Measurements from ENCODE around the gene ANAPC4.

Gene ANAPC4

GRCh38 chr4:25448379-25449109 lies 71.5 kb downstream of the ANAPC4 start:
- DNase-seq (ENCODE audit: low read depth) = no peak
- in situ Hi-C loops (cut with HindIII; ENCODE audit: low sequenced_read_pairs) = no loop called here
- TF ChIP-seq, protein P1, sequence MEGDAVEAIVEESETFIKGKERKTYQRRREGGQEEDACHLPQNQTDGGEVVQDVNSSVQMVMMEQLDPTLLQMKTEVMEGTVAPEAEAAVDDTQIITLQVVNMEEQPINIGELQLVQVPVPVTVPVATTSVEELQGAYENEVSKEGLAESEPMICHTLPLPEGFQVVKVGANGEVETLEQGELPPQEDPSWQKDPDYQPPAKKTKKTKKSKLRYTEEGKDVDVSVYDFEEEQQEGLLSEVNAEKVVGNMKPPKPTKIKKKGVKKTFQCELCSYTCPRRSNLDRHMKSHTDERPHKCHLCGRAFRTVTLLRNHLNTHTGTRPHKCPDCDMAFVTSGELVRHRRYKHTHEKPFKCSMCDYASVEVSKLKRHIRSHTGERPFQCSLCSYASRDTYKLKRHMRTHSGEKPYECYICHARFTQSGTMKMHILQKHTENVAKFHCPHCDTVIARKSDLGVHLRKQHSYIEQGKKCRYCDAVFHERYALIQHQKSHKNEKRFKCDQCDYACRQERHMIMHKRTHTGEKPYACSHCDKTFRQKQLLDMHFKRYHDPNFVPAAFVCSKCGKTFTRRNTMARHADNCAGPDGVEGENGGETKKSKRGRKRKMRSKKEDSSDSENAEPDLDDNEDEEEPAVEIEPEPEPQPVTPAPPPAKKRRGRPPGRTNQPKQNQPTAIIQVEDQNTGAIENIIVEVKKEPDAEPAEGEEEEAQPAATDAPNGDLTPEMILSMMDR (IDR thresholded peaks at IDR 0.05; ENCODE audit: low read depth, low read length, missing control alignments) = no peak
- no peak overlapping the region for H3K4me3 ChIP-seq (ENCODE audit: low read depth, low read length)

DNA sequence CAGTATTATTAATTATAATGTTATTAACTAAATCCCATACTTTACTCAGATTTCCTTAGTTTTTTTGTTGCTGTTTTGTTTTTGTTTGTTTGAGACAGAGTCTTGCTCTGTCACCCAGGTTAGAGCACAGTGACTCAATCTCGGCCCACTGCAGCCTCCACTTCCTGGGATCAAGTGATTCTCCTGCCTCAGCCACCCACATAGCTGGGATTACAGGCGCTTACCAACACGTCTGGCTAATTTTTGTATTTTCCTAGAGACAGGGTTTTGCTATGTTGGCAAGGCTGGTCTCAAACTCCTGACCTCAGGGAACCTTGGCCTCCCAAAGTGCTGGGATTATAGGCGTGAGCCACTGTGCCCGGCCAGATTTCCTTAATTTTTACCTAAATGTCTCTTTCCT lies 72.2 kb downstream of the ANAPC4 start:
- DNase-seq (ENCODE audit: low read depth) = no peak
- in situ Hi-C loops (cut with HindIII; ENCODE audit: low sequenced_read_pairs) = no loop called here
- H3K4me3 ChIP-seq (ENCODE audit: low read depth, low read length) = no peak overlapping the region
- TF ChIP-seq, protein P1 (IDR thresholded peaks at IDR 0.05; ENCODE audit: low read depth, low read length, missing control alignments) = no peak

DNA sequence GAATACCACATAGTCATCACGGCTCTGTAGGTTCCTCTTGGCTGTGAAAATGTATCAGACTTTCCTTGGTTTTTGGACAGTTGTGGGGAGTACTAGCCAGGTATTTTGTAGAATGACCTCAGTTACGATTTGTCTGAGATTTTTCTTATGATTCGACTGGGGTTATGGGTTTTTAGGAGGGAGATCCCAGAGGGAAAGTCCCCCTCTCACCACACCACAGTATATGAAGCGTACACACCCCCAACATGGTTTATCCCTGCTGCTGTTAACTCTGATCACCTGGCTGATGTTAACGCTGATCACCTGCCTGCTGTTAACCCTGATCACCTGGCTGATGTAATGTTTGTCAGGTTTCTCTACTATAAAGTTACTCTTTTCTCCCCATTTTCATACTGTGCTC lies 72.6 kb downstream of the ANAPC4 start:
- DNase-seq (ENCODE audit: low read depth) = no peak
- TF ChIP-seq, protein P1 (IDR thresholded peaks at IDR 0.05; ENCODE audit: low read depth, low read length, missing control alignments) = no peak
- H3K4me3 ChIP-seq (ENCODE audit: low read depth, low read length) = no peak overlapping the region
- in situ Hi-C loops (cut with HindIII; ENCODE audit: low sequenced_read_pairs) = no loop called here

- DNase-seq (ENCODE audit: low read depth) = no peak
- TF ChIP-seq, protein P1 (IDR thresholded peaks at IDR 0.05; ENCODE audit: low read depth, low read length, missing control alignments) = no peak
- H3K4me3 ChIP-seq (ENCODE audit: low read depth, low read length) = no peak overlapping the region
- in situ Hi-C loops (cut with HindIII; ENCODE audit: low sequenced_read_pairs) = no loop called here
Measured at GRCh38 chr4:25450491-25450901, 73.4 kb downstream of the ANAPC4 start.

GRCh38 chr4:25451676-25452075 lies 74.6 kb downstream of the ANAPC4 start:
- TF ChIP-seq, protein P1 (IDR thresholded peaks at IDR 0.05; ENCODE audit: low read depth, low read length, missing control alignments) = no peak
- no peak for DNase-seq (ENCODE audit: low read depth)
- no peak overlapping the region for H3K4me3 ChIP-seq (ENCODE audit: low read depth, low read length)
- in situ Hi-C loops (cut with HindIII; ENCODE audit: low sequenced_read_pairs) = no loop called here

GRCh38 chr4:25452081-25452480 lies 75.0 kb downstream of the ANAPC4 start:
- no peak overlapping the region for H3K4me3 ChIP-seq (ENCODE audit: low read depth, low read length)
- in situ Hi-C loops (cut with HindIII; ENCODE audit: low sequenced_read_pairs) = no loop called here
- TF ChIP-seq, protein P1 (IDR thresholded peaks at IDR 0.05; ENCODE audit: low read depth, low read length, missing control alignments) = no peak
- DNase-seq (ENCODE audit: low read depth) = no peak

Data from astrocyte of the cerebellum (primary cell).